CMK (cell line): ENCODE measurements around the gene VPREB3.
"Not testable (repeated sequence)": the region's sequence is repeated elsewhere in the genome, so short reads cannot be mapped to it uniquely, and the experiment has no call there.

Source experiments
- DNase-seq: peaks from one replicate; pipeline ENCODE4 v3.0.0-alpha.2; 2010; ENCODE audit warnings: low read depth

VPREB3 gene

GRCh38 chr22:23742505-23743264 lies 11.5 kb downstream of the VPREB3 start:
- no peak for DNase-seq

DNA sequence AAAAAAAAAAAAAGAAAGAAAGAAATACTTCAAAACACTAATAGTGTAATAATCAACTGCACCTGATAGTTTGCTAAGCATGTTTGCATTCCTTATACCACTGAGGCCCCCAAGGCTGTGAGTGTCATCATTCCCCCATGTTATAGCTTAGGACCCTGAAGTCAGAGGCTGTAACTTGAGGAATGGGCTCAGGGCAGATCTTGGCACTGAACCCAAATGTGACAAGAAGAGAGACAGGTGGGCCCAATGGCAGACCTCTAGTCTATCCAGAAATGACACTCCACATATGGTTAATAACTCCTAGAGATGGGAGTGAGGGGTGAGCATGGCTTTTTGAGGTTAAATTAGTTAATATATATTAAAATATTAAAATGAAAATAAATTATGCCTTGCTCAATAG lies 16.5 kb downstream of the VPREB3 start:
- DNase-seq: no peak

GRCh38 chr22:23728108-23728507 lies 26.1 kb downstream of the VPREB3 start:
- not testable (repeated sequence) for DNase-seq

DNA sequence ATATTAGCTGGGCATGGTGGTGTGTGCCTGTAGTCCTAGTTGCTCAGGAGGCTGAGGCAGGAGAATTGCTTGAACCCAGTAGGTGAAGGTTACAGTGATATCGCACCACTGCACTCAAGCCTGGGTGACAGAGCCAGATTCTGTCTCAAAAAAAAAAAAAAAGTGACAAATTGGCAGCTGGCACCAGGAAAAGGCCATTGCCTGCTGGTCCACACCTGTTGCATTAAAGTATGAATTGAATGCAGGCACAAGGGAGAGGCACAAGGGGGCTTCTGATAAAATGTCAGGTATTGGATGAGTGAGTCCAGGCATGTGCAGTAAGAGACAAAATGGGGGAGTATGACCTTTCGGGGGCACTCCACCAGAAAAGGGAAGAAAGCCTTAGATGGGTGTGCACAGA lies 31.5 kb downstream of the VPREB3 start:
- DNase-seq: no peak

- DNase-seq: no peak
Observed at GRCh38 chr22:23722160-23722559, 32.1 kb downstream of the VPREB3 start.

- no peak for DNase-seq
Observed at GRCh38 chr22:23720855-23721254, 33.4 kb downstream of the VPREB3 start.

- DNase-seq: no peak
Observed at GRCh38 chr22:23718371-23719165, 35.7 kb downstream of the VPREB3 start.

DNA sequence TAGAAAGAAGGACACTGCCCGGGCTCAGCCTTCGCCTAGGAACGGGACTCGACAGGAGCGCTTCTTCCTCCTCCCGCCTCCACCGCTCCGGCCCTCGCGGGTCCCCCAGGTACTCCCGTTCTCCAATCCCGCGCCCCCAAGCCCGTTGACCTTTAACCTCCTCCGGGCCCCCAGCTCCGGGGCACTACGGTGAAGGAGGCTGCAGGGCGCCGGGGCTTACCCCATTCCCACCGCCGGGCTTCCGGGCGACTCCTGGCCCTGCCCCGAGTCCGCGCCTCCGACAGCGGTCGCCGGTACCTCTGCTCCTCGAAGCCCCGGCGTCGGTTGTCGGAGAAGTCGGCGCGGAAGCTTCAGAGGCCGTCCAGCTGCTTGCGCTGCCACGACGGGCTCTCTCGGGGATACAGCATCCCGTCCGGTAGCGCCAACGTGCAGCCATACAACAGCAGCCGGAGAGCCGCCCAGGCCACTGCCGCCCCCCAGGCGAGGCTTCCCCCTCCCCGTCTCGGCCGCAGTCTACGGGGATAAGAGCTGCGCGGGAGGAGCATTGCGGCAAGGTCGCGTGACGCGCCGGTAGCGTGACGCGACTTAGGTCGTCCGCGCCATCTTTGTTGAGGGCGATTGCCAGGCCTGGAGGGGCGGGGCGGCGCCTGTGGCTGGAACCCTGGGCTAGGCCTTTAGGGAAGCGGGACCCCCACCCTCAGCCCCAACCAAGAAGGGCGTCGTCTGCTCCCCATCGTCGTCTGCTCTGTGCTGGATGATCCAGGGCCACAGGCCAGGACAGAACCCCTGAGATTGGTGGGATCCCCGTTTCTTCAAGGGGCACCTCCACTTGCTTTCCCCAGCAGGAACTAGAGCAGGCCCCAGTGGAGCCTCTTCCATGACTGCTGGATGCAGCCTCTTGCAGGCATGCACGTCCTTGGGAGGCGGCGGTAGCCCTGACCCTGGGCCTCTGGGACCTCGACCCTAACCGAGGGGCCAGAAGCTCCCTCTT lies 37.1 kb downstream of the VPREB3 start:
- peak; percentile 82 for DNase-seq

DNA sequence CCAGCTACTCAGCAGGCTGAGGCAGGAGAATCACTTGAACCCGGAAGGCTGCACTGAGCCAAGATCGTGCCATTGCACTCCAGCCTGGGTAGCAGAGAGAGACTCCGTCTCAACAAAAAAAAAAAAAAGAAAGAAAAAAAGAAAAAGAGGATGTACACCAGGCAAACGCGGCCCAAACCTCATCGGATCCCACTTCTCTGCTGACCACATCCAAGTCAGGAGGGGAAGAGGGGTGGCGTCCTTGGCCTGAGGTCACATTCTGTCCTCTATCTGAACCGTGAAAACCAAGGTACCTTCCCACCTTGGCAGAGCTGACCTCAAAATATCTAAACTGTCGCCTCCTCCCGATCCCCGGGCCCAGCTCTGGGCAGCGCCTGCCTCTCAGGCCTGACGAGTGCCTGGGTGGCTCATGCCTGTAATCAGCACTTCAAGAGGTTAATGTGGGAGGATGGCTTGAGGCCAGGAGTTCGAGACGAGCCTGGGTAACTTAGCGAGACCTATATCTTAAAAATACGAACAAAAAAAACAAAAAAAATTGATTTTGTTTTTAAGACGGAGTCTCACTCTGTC lies 38.3 kb downstream of the VPREB3 start:
- no peak for DNase-seq

DNA sequence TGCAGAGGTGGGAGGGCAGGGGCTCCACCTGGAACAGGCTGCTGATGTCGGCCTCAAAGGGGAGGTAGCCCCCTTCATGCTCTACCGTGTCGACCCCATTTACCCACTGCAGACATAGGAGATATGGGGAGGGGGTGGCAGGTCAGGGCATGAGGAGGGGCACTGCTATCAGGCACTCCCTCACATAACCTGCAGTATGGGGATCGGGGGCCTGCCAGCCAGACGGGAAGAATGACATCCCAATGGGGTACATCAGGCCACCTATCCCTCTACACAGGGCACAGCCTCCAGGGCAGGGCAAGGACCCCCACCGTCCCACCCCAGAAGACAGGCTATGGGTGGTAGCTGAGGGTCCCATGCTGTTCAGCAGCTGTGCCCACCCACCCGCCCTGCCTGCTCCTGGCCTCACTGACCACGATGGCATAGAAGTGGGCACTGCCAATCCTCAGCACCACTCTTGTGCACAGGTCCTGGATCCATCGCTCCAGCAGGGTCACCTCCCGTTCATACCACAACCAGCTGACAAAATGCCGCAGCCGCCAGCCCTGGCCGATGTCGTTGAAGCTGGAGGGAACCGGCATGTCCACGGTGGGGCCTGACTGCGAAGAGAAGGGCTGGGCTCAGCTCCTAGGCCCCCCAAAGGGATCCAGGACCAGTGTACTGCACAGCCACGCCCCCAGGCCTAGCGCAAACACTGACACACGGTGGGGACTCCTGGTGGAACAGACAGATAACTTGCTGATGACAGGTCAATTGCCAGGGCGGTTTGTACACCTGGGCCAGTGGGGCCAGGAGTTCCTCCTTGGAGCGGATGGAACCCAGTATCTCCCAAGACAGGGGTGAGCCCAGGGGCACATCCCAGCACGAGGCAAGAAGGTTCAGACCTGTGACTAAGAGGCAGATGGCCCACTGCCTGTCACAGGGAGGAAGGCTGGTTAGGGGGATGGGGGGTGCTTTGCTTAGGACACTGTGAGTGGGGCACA lies 39.3 kb downstream of the VPREB3 start:
- DNase-seq: no peak

- no peak for DNase-seq
Observed at GRCh38 chr22:23713696-23714595, 40.3 kb downstream of the VPREB3 start.

- no peak for DNase-seq
Observed at GRCh38 chr22:23712256-23712655, 42.0 kb downstream of the VPREB3 start.

DNA sequence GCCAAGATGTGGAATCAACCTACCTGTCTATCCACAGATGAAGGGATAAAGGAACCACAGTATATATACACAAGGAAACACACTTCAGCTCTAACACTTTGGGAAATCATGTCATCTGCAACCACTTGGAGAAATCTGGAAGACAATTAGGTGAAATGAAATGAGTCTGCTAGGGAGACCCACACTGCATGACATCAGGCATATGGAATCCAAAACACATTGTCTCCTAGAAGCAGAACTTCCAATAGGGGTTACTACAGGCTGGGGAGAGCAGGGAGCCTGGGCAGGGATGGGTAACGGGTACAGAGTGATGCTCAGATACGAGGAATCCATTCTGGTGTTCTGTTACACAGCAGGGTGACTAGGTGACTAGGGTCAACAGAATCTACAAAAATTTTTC lies 45.1 kb downstream of the VPREB3 start:
- DNase-seq: no peak

- DNase-seq: no peak
Observed at GRCh38 chr22:23708270-23708669, 46.0 kb downstream of the VPREB3 start.

GRCh38 chr22:23705358-23705757 lies 48.9 kb downstream of the VPREB3 start:
- no peak for DNase-seq

DNA sequence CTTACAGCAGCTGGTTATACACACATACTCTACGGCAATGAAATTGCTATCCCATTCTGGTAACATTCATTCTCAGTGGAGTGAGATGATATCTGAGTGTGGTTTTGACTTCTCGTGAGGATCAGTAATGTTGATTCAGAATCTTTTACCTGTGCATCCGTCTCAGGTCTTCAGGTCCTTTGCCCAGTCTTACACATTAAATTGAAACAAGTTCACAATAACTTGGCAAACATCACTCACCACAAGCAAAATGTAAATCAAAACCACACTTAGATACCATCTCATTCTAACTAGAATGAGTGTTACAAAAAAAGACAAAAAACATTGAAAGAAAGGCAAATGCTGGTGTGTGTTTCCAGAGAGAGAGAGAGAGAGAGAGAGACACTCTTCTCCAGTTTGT lies 49.4 kb downstream of the VPREB3 start:
- no peak for DNase-seq

GRCh38 chr22:23704062-23704461 lies 50.2 kb downstream of the VPREB3 start:
- no peak for DNase-seq
